Measurements from ENCODE around the gene MAP2K7. TPM values are rescaled to one million over a fixed set of nuclear protein-coding genes. Genes with fewer than 3 reads are reported as not detected.

MAP2K7 gene
- total RNA-seq, 6 experiments from 2014 or later: 9.7 to 22.1 (median 15.6) TPM

DNA sequence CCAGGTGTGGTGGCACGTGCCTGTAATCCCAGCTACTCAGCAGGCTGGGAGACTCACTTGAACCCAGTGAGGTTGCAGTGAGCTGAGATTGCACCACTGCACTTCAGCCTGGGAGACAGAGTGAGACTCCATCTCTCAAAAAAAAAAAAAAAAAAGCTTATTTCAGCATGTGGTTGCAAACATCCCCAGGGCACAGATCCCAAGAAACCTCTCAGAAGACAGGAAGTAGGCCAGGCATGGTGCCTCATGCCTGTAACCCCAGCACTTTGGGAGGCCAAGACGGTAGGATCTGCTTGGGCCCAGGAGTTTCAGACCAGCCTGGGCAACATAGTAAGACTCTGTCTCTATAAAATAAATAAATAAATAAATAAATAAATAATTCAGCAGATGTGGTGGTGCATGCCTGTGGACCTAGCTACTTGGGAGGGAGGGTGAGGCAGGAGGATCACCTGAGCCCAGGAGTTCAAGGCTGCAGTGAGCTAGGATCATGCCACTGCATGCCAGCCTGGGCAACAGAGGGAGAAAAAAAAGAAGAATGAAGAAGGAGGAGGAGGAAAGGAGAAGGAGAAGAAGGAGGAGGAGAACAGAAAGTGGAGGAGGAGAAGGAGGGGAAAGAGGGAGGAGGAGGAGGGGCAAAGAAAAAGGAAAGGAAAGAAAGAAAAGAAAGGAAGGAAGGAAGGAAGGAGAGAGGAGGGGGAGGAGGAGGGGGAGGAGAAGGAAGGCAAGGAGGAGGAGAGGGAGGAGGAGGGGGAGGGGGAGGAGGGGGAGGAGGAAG lies 19.7 kb upstream of the MAP2K7 start:
- no peak for TF ChIP-seq POLR2A (IDR thresholded peaks at IDR 0.05)
- TF ChIP-seq, protein P1, sequence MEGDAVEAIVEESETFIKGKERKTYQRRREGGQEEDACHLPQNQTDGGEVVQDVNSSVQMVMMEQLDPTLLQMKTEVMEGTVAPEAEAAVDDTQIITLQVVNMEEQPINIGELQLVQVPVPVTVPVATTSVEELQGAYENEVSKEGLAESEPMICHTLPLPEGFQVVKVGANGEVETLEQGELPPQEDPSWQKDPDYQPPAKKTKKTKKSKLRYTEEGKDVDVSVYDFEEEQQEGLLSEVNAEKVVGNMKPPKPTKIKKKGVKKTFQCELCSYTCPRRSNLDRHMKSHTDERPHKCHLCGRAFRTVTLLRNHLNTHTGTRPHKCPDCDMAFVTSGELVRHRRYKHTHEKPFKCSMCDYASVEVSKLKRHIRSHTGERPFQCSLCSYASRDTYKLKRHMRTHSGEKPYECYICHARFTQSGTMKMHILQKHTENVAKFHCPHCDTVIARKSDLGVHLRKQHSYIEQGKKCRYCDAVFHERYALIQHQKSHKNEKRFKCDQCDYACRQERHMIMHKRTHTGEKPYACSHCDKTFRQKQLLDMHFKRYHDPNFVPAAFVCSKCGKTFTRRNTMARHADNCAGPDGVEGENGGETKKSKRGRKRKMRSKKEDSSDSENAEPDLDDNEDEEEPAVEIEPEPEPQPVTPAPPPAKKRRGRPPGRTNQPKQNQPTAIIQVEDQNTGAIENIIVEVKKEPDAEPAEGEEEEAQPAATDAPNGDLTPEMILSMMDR (IDR thresholded peaks at IDR 0.05): no peak
- H3K27ac ChIP-seq: no peak overlapping the region
- no peaks in the 10 kb centered on the region for H3K9me3 ChIP-seq
- ATAC-seq: no peak
- H3K27me3 ChIP-seq: no peaks in the 10 kb centered on the region
- WGBS (ENCODE audit: insufficient coverage, low coverage, low lambda C conversion rate, missing lambda C conversion rate): 71% methylated on average over 1 of the region's 2 CpGs
- intact Hi-C loops (cut with DNase I): no loop called here
- H3K4me3 ChIP-seq: no peak overlapping the region
- H3K4me1 ChIP-seq: no peaks in the 10 kb centered on the region
- no peak for DNase-seq
- H3K36me3 ChIP-seq: no peaks in the 10 kb centered on the region

DNA sequence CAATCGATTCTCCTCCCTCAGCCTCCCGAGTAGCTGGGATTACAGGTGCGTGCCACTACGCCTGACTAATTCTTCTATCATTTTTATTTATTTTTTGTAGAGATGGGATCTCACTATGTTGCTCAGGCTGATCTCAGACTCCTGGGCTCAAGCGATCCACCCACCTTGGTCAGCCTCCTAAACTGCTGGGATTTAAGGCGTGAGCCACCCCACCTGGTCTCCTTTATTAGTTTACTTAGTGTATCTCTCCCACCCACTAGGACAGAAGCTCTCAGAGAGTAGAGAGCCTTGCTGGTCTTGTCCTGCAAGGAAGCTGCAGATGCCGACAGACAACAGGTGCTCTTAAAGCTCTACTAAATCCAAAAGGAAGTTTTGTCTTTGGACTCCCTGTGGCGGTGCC lies 17.9 kb upstream of the MAP2K7 start:
- H3K9me3 ChIP-seq: no peaks in the 10 kb centered on the region
- TF ChIP-seq POLR2A (IDR thresholded peaks at IDR 0.05): no peak
- TF ChIP-seq, protein P1 (IDR thresholded peaks at IDR 0.05): no peak
- H3K36me3 ChIP-seq: no peaks in the 10 kb centered on the region
- DNase-seq (no peak), ATAC-seq (no peak)
- no peaks in the 10 kb centered on the region for H3K27me3 ChIP-seq
- 89% methylated on average over 7 of the region's 8 CpGs for WGBS (ENCODE audit: insufficient coverage, low coverage, low lambda C conversion rate, missing lambda C conversion rate)
- intact Hi-C loops (cut with DNase I): no loop called here
- no peaks in the 10 kb centered on the region for H3K4me1 ChIP-seq
- no peak overlapping the region for H3K4me3 ChIP-seq
- H3K27ac ChIP-seq: no peak overlapping the region

DNA sequence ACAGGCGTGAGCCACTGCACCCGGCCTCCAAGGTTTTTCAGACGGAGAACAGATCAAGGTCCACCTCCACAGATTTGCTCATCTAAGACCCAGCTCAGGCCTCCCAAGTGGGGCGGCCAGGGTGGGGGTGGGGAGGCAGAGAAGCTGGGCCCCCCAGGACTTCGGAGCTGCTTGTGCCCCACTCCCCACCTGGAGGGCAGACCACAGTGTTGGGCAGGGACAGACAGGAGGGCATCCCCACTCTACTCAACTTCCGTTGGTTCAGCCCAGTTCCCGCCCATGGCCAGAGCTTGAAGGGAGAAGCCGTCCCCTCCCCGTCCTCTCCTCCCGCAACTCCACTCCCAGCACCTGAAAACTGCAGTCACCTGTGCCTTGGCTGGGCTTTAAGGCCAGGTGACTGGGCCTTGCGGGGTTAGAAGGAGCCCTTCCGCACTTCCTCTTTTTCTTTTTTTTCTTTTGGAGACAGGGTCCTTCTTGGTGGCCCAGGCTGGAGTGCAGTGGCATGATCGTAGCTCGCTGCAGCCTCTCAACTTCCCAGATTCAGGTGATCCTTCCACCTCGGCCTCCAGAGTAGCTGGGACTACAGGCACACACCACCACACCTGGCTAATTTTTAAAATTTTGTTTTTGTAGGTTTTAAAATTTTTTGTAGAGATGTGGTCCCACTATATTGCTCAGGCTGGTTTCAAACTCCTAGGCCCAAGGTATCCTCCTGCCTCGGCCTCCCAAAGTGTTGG lies 16.1 kb upstream of the MAP2K7 start:
- DNase-seq (no peak), ATAC-seq (no peak)
- H3K36me3 ChIP-seq: no peaks in the 10 kb centered on the region
- H3K9me3 ChIP-seq: no peaks in the 10 kb centered on the region
- no peaks in the 10 kb centered on the region for H3K4me1 ChIP-seq
- H3K4me3 ChIP-seq: no peak overlapping the region
- H3K27ac ChIP-seq: no peak overlapping the region
- no peaks in the 10 kb centered on the region for H3K27me3 ChIP-seq
- TF ChIP-seq, protein P1 (IDR thresholded peaks at IDR 0.05): no peak
- no peak for TF ChIP-seq POLR2A (IDR thresholded peaks at IDR 0.05)
- WGBS (ENCODE audit: insufficient coverage, low coverage, low lambda C conversion rate, missing lambda C conversion rate): 83% methylated on average over 6 of the region's 16 CpGs
- intact Hi-C loops (cut with DNase I): no loop called here

DNA sequence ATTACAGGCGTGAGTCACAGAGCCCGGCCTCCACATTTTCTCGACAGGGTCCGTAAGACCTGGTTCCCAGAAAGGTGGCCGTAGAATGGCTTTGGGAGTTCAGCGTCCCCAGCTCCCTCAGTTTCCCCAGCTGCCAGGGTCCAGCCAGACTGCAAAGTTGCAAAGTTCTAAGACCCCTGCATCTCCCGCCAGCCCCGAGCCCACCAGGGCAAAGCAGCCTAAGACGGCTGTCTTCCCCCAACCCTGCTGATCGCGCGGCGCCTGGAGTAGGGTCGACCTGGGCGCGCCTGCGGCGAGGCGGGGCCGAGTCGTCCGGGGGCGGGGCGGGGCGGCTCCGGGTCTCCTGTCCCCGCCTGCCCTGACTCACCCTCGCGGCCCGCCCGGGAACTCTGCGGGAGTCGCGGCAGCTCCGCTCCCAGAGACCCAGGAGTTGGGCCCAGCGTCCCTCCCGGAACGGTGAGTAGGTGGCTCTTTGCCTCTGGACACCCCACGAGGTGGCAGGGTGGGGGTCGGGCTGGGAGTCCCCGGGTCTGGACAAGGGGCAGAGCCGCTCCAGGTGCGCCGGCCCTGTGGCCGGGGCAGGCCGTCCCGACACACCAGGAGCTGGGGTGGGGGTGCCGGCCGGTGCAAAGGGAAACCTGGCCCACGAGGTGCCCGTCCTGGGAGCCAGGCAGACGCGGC lies 15.4 kb upstream of the MAP2K7 start, which contains the start of gene LRRC8E:
Gene LRRC8E (plus strand): TSS at position 366 of the 681 bp plus-strand sequence. CDS start 7,094 bp downstream, outside the sequence.
- DNase-seq (peak in 2 of 3 donors; percentile 59 to 77), ATAC-seq (peak; percentile 76 to 96 (median 90))
- intact Hi-C loops (cut with DNase I): no loop called here
- Histone ChIP-seq H3K36me3 (no peaks in the 10 kb centered on the region), H3K4me1 (no peaks in the 10 kb centered on the region), H3K27me3 (no peaks in the 10 kb centered on the region), H3K9me3 (no peaks in the 10 kb centered on the region), H3K4me3 (peak within 1 kb of the TSS; percentile 45 to 50 (median 46)), H3K27ac (no peak within 1 kb of the TSS)
- TF ChIP-seq, protein P1 (IDR thresholded peaks at IDR 0.05): no peak
- peak; percentile 36 for TF ChIP-seq POLR2A (IDR thresholded peaks at IDR 0.05)
- WGBS (ENCODE audit: insufficient coverage, low coverage, low lambda C conversion rate, missing lambda C conversion rate): 10% methylated on average over 22 of the region's 53 CpGs
